CD4-positive, alpha-beta T cell treated with Interleukin-17A for 1 hour (primary cell): ENCODE measurements around the gene FGL2.
"Not testable (repeated sequence)": the region's sequence is repeated elsewhere in the genome, so short reads cannot be mapped to it uniquely, and the experiment has no call there.

Experiments used
- DNase-seq: peaks from one replicate; pipeline ENCODE4 v3.0.0-alpha.2; 2020

The FGL2 gene

GRCh38 chr7:77155601-77156377, 43.8 kb downstream of the FGL2 start:
- DNase-seq: not testable (repeated sequence)

- DNase-seq: peak; percentile 21
Measured at GRCh38 chr7:77154917-77155464, 44.6 kb downstream of the FGL2 start.

- DNase-seq: not testable (repeated sequence)
Measured at GRCh38 chr7:77152232-77152631, 47.4 kb downstream of the FGL2 start.
